Hematopoietic multipotent progenitor cell treated with erythropoietin and hydrocortisone succinate and interleukin-3 and kit ligand, for 17 days (in vitro differentiated cells): ENCODE measurements around the gene SUSD5.

Experiments used
- DNase-seq: peaks from one replicate; pipeline ENCODE4 v3.0.0-alpha.2; 2015; ENCODE audit warnings: low spot score

SUSD5 gene

GRCh38 chr3:33218446-33219174 is at the start of gene SUSD5:
Gene SUSD5, minus strand, starts transcription at chr3:33218810. Its CDS starts 13 bp downstream, at chr3:33218797.
- DNase-seq = no peak

GRCh38 chr3:33260104-33260503 is 41.5 kb upstream of the SUSD5 start:
- no peak for DNase-seq

GRCh38 chr3:33256249-33256648 is 37.6 kb upstream of the SUSD5 start:
- DNase-seq = no peak

GRCh38 chr3:33250712-33251111 is 32.1 kb upstream of the SUSD5 start:
- DNase-seq = no peak

GRCh38 chr3:33246786-33247185 is 28.2 kb upstream of the SUSD5 start:
- DNase-seq = no peak

- no peak for DNase-seq
These were observed 21.7 kb upstream of the SUSD5 start for GRCh38 chr3:33240261-33240660.

- DNase-seq = no peak
These were observed 20.3 kb upstream of the SUSD5 start for GRCh38 chr3:33238923-33239322.

- DNase-seq = no peak
These were observed 18.8 kb upstream of the SUSD5 start for GRCh38 chr3:33237439-33237838.

- no peak for DNase-seq
These were observed 17.4 kb upstream of the SUSD5 start for GRCh38 chr3:33236005-33236404.

- no peak for DNase-seq
These were observed 15.3 kb upstream of the SUSD5 start for GRCh38 chr3:33233884-33234283.

- no peak for DNase-seq
These were observed 13.3 kb upstream of the SUSD5 start for GRCh38 chr3:33231756-33232465.

GRCh38 chr3:33229947-33230346 is 11.3 kb upstream of the SUSD5 start:
- no peak for DNase-seq

GRCh38 chr3:33229066-33229465 is 10.5 kb upstream of the SUSD5 start:
- no peak for DNase-seq

GRCh38 chr3:33221241-33221640 is 2.6 kb upstream of the SUSD5 start:
- no peak for DNase-seq

- DNase-seq = no peak
These were observed 521 bp upstream of the SUSD5 start for GRCh38 chr3:33219175-33219487.

- no peak for DNase-seq
These were observed 654 bp downstream of the SUSD5 start for GRCh38 chr3:33217866-33218445.

GRCh38 chr3:33215739-33216138 is 2.9 kb downstream of the SUSD5 start:
- no peak for DNase-seq

- no peak for DNase-seq
These were observed 6.2 kb downstream of the SUSD5 start for GRCh38 chr3:33212406-33212805.

GRCh38 chr3:33211444-33211843 is 7.2 kb downstream of the SUSD5 start:
- DNase-seq = no peak

- DNase-seq = no peak
These were observed 9.3 kb downstream of the SUSD5 start for GRCh38 chr3:33209357-33209756.

- DNase-seq = no peak
These were observed 15.7 kb downstream of the SUSD5 start for GRCh38 chr3:33202711-33203457.

- DNase-seq = no peak
These were observed 17.4 kb downstream of the SUSD5 start for GRCh38 chr3:33201195-33201594.

- no peak for DNase-seq
These were observed 22.1 kb downstream of the SUSD5 start for GRCh38 chr3:33196538-33196937.
